HG02840 (cell line): ENCODE measurements around the gene COL13A1.

ENCODE experiments used
- ATAC-seq: cut with Tn5 transposase; IDR thresholded peaks from one replicate; pipeline ENCODE4 v1.9.1; 2021; ENCODE audit warnings: mild to moderate bottlenecking, moderate library complexity, moderate number of reproducible peaks; ENCODE audit not compliant: unreplicated experiment, low FRiP score

COL13A1 gene

DNA sequence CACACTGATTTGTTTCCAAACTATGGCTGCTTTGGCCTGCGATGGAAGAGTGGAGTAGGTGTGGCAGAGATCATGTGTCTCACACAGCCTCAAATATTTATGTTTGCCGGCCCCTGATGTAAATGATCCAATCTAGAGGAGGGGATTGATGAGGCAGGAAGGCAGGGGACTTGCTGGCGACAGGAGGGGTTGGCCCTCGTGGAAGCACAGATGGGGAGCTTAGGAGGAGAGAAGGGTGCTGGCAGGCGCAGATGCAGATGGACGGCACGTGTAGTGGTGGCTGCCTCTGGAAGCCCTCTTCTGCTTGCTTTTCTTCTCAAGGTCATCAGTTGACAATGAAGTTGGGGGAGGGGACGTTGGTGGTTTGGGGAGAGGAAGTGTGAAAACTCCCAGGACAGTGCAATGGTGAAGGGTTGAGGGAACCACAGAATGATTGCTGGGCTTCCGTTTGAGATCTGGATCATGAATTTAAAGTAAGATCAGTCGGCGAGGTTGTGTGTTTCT is 15.4 kb downstream of the COL13A1 start:
- no peak for ATAC-seq

DNA sequence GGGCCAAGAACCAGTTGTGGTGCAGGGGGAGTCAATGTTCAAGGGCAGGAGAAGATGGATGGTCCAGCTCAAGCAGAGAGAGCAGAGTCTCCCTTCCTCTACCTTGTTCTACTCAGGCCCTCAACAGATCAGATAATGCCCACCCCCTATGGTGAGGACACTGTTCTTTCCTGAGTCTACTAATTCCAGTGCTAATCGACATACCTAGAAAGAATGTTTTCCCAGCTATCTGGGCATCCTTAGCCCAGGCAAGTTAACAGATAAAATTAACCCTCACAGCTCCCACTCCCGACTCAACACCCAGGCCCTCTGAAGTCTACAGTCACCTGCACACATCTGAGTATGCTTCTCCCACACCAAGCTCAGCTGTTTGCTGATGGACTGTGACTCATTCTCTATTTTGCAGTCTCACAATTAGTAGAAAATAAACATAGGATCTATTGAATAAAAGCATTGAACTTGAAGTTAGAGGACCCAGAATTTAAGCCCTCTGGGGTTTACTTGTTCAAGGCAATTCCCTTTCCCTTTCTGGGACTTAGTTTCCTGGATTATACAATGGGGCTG is 17.1 kb downstream of the COL13A1 start:
- ATAC-seq, result no peak

DNA sequence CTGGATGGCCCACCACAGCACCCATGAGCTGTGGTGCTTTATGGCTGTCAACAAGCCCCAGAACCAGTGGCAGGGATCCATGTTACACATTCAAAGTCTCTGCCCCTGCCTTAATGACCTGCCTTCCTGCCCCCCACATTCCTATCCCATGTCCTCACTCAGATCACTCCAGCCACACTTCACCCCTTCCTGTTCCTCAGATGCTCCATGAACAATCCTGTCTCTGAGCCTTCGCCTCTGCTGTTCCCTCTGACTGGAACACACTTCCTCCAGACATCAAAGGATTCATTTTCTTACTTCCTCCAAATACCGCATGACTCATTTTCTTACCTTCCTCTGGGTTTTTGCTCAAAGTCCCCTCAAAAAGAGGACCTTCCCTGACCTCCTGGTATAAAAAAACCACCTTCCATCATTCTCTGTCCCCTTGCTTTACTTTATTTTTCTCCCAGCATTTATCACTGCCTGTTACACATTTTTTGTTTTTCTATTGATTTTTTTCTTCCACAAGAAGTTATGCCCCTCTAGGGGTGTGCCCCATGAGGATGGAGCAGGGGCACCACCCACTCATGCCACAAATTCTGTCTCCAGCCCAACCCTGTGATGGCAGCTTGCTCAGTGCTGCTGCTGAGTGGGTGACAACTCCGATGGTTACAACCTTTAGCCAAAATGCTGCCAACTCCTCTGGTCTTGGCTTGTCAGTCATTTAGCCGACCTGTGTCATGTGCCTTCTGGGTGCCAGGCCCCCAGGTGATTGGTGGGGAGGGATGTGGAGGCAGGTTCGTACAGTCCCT is 18.2 kb downstream of the COL13A1 start:
- no peak for ATAC-seq

DNA sequence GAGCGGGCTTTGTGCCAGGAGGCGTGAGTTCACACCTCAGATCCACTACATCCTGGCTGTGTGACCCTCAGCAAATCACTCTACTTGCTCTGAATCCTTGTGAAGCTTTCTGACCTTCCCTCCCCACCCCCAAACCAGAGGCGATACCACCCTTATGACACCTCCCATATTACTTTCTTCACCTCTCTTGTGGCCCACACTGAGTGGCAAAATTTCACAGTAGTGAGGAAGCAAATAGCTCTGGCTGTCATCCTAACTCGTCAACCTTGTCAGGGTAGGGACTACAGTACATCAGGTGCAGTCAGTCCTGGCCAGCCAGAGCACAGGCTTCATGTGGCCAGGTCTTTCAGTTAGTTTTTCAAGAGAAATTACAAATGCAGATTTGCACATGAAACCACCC is 19.1 kb downstream of the COL13A1 start:
- no peak for ATAC-seq

DNA sequence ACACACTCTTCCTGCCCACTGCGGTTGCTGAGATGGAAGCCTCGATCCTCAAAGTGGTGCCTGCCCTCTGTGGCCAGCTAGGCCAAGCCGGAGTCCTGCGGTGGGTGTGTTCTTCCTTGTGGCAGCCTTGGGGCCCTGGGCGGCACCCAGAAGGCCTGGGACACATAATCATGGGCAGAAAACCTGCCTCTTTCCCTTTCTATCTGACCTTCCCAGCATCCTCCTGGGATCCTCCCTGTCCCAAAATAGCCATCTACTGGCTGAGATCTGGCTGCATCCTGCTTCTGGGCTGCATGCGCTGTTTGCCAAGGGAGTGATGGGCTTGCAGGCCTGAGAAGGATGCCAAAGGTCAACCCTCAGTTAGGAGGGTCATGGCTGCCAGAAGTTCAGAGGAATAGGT is 23.9 kb downstream of the COL13A1 start:
- no peak for ATAC-seq

DNA sequence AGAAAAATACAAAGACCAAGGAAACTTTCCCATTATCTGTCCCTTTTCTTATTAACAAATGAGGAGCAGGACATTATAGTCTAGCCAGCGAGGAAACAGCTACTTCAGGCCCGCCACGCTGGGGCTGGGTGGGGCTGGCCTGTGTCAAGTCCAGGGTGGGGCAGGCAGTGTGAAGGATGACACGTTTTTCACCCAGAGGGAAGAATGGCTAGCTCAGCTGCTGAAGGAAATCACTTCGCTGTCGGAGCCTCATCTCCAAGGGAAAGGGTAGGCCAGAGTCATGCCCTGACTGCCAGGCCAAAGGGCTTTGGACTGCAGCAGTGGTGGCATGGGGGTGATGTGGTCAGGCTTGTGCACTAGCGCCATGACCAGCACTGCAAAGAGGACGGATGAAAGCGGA is 24.4 kb downstream of the COL13A1 start:
- ATAC-seq, result no peak

DNA sequence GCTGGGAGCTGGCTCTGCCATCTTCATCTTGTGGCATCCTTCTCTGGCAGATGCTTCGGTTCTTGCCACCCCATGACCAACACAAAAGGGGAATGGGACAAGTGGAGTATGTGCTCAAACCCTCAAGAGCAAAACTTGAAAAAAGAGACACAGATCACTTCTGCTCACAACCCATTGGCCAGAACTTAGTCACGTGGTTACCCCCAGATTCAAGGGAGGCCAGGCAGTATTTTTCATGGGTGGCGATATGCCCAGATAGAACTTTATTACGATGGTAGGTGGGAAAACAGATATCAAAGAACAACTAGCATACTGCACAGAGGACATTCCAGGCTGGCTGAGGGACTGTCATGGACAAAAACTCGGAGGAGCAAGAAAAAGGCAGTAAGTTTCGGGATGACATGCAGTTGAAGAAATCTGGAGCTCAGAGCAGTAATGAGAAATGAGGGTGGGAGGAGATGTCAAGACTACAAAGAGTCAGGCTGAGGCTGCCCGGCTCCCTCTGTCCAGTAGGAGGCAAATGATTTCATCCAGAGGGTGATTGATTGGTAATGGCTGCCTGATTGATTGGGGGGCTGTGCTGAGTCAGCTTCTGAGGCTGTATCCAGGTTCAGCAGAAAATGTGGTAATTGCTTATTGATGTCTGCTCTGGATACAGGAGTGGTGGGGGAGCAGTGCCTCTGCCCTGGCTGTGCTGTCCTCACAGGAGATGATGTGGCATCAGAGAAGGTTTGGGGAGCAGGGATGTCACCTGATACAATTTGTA is 25.3 kb downstream of the COL13A1 start:
- ATAC-seq, result no peak

DNA sequence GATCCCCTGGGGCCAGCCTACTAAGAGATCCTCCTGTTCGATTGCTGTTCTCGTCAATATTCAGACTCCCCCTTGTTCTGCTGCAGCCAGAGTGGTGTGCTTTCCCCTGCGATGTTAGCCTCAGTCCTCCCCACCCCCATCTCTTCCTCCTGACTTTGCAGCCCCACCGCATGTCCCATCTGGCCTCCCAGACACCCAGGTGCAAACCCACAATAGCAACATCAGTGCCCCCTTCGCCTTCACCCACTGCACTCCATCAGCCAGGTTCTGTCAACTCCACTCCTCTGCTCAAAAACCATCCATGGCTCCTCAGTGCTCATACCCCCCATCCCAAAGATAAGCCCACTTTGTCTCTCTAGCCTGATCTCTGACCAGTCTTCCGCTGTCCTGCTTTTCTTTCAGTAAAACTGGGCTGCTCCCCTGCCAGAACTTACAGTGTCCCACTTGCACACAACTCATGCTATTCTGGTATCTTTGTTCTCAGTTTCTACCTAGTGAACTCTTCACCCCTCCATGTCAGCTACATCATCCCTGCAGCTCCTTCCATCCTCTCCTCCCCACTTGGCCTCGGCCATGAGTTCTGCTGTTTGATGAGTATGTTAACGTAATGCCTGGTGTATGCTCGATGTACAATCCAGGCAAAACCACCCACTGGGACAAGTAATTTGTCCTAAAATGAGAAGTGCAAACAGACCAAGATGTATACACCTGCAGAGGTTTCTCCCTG is 26.6 kb downstream of the COL13A1 start:
- ATAC-seq, result no peak

DNA sequence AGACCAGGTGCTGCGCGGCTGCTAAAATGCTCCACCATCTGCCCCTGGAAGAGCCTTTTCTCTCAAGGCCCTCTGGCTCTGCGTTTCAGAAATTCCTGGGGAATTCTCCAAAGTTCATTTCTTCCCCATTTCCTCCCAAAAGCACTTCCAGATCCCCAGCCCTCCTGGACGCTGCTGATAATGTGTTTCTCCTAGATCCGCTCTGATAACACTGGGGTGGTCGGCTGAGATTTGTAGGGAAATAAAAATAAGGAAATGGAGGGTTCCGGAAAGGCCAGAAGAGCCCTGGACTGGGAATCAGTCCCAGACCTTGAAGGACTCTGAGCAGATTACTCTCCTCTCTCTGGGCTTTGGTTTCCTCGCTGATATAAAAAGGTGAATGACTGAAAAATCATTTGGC is 28.1 kb downstream of the COL13A1 start:
- no peak for ATAC-seq

DNA sequence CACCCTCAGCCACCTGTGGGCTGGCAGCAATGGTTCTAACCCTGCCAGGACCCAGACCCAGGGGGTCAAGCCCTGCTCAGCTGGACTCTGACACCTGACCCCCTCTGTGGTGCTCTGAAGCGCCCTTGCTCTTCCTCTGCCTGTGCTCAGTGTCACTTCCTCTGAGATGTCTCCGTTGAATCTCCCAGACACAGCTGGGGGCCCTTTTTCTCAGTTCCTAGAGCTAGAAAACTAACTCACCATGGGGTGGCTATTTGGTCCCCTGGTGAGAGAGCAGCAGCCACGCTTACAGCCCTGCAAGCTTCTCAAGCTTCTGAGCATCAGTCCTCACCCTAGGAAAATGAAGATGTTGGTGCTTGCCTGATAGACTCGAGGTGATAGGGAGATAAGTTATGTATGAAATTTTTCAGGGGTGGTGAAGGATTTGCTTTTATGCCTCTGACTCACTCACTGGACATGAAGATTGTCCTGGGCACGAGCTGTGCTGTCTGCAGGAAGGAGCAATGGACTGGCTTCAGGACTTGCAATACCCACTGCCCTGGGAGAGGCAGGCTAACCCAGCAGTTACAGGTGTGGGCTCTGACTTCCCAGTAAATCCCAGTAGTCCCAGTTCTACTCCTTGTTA is 29.6 kb downstream of the COL13A1 start:
- no peak for ATAC-seq

DNA sequence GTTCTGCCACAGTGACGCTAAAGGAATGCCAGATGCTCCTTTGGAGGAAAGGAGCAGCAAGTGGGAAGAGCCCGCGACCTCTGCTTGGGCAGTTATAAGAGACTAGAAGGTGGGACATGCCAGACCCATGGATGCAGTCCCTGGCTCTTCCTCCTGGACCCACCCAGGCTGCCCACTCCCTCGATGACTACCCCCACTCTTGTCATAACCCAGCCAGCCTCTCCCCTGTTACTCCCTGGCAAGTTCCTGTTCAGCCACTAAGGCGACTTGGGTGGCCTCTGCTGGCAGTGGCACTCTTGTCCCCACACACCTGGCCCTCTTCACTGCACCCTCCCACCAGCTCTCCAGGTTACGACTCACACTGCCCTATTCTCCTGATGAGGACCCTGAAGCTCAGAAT is 33.5 kb downstream of the COL13A1 start:
- ATAC-seq, result no peak

DNA sequence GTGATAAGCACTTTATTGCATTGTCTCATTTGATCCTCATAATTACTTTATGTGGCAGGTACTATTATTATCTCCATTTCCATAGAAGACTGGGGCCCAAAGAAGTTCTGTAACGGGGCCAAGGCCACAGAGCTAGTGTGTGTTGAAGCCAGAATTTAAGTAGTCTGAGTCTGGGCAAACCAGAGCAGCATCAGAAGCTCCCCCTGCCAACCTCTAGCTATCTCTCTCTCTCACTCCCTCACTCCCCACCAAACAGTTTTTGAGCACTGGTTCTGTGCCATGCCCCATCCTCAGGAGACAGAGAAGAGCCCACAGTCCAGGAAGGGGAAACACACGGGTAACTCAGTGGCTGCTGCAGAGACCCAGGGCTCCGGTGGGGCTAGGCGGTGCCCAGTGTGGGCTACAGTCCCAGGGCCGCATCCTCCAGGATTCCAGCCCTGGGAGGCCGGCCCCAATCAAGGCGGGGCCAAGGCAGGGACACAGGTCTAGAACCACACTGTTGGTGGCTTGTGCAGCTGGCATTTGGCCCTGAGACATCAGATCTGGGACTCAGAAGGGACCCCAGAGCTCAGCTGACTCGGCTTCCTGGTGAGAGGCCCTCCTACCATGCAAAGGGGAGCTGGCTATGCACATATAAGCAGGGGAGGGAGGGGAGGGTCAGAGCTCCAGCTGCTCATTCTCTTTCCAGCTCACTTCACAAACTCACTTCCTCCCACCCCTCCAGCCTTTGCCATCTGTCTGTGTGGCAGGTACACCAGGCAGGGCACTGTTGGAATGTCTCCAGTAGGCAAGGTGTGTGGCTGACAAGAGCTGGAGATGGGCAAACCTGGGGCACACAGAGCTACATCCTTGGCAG is 34.4 kb downstream of the COL13A1 start:
- no peak for ATAC-seq

DNA sequence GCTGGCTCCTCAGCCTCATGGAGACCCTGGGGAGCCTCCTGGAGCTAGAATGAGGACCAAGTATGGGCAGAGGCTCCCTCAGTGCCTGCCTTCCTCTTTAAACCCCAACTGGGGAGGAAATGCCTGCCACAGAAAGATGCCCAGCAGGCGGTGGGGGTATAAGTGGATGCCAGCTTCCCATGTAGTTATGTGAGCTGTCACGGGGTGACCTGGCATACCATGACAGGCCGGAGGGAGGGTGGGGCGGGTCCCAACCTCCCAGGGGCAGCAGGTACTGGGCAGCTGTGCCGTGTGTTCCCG is 35.0 kb downstream of the COL13A1 start:
- ATAC-seq, result no peak

DNA sequence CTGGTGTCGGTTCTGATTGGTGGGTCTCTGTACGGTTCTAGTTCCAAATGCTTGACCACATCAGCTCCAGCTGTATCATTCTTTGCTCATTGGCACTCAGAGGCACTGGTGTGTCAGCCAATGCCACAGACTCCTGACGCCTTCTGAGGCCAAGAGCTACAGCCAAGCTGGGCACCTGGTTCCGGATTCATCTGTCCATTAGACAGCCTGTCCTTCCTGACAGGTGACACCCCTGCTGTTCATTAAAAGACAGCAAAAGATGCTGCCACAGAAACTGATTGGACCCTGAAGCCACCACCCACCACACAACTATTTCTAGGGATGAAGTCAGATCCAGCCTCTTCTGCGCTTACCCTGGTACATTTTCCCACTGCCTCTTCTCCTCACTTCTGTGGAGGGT is 35.6 kb downstream of the COL13A1 start:
- no peak for ATAC-seq

DNA sequence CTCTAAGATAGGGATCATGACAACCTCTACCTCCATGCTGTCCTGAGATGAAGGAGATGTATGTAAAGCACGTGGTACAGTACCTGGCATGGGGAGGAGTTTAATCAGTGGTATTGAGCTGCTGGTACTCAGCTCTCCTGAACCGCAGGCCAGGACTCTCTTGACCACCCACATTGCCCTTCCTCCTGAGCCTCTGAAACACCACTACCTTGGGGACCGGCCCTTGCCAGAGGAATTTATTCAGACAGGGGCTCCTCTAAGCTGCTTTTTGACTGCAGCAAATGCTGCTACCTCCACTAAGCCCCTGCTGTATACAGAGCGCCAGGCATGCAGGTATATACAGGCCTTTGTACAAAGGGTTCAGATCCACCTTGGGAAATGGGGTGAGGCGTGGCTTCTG is 36.7 kb downstream of the COL13A1 start:
- ATAC-seq, result no peak

DNA sequence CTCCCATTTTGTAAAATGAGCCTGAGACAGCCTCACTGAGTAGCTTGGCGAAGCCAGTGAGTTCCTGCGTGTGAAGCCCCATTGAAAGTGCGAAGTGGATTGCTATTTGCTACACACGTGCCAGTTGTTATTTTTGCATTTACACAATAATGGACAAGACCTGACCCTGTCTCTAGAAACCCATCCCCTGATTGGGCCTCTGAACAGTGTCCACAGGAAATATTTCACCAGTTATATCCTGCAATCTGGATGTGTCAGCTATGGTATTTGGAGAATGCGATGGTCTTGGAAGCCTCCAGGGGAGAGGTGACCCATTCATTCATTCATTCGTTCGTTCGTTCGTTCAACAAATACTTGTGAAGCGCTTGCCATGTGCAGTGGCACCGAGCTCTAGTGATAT is 37.1 kb downstream of the COL13A1 start:
- no peak for ATAC-seq

DNA sequence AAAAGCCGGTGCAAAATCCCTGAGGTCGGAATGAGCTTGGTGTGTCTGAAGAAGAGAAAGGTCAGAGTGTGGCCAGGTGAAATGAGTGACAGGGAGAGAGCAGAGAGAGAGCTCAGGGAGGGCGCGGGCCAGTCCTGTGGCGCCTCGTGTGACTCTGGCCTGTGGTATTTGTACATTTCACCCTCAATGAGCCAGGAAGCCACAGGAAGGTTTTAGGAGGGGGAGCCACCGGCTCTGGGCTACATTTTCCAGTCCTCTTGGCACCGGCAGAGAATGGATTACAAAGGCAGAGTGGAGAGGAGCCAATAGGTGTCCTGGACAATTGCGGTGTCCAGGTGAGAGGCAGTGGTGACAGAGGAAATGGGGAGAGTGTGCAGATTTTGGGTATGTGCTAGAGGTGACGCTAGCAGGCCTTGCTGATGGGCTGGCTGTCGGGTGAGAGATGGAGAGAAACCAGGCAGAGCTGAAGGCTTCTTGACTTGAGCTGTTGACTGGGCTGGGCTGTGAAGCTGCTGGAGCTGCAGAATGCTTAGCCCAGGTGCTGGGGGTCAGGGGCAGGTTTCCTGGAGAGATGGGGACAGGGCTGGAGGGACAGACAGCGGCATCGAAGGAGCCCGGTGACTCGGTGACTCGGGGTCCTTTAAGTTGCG is 38.1 kb downstream of the COL13A1 start:
- ATAC-seq, result no peak

DNA sequence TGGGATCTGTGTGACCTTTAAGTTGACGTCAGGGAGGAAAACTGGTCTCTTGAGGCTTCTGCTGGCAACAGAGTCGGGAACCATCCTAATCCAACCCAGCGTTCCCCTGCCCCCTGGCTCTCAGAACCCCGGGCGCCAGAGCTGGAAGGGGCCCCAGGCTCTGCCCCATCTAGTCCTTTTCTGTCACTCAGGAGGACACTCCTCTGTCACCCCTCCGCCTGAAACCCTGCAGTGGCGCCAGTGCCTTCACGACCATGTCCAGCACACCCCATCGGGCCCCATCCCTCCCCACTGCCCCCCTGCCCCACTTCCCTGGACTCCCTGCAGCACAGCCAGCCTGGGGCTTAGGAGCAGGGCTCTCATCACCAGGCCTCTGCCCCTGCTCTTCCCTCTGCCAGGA is 39.1 kb downstream of the COL13A1 start:
- ATAC-seq, result no peak

DNA sequence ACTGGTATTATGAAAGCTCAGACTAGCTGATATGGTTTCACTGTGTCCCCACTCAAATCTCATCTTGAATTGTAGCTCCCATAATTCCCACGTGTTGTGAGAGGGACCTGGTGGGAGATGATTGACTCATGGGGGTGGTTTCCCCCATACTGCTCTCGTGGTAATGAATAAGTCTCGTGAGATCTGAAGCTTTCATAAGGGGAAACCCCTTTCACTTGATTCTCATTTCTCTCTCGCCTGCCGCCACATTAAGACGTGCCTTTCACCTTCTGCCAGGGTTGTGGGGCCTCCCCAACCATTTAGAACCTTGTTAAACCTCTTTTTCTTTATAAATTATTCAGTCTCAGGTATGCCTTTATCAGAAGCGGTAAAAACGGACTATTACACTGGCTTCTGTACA is 40.3 kb downstream of the COL13A1 start:
- ATAC-seq, result no peak
